DOHH2 (cell line): ENCODE results near the gene RPRD1B.

Experiments used
- CTCF ChIP-seq: fragments of 200-600 bp; sonication (generic); IDR thresholded peaks from one replicate; pipeline ENCODE4 v1.5.1; 2014; ENCODE audit warnings: antibody characterized with exemption, mild to moderate bottlenecking, low read depth, low read length; ENCODE audit not compliant: poor library complexity, severe bottlenecking
- EZH2phosphoT487 ChIP-seq: fragments of 200-600 bp; sonication (generic); IDR thresholded peaks from 2 replicates; pipeline ENCODE4 v1.6.1; 2017; ENCODE audit warnings: borderline replicate concordance, mild to moderate bottlenecking, antibody characterized with exemption, low read length, moderate library complexity, mixed read lengths

- TF ChIP-seq CTCF (no peak), EZH2phosphoT487 (no peak)
Observed at GRCh38 chr20:38127920-38128528, 94.5 kb downstream of the RPRD1B start.
